ENCODE measurements around the gene KCNQ2.

KCNQ2 gene

GRCh38 chr20:63475209-63475608 is 2.8 kb upstream of the KCNQ2 start:
- TF ChIP-seq CTCF (conservative IDR thresholded peaks at IDR 0.05; ENCODE audit: low read length) = no peak
- H3K4me3 ChIP-seq (ENCODE audit: low read length) = no peak overlapping the region
- DNase-seq (ENCODE audit: low read depth) = peak; percentile 19

DNA sequence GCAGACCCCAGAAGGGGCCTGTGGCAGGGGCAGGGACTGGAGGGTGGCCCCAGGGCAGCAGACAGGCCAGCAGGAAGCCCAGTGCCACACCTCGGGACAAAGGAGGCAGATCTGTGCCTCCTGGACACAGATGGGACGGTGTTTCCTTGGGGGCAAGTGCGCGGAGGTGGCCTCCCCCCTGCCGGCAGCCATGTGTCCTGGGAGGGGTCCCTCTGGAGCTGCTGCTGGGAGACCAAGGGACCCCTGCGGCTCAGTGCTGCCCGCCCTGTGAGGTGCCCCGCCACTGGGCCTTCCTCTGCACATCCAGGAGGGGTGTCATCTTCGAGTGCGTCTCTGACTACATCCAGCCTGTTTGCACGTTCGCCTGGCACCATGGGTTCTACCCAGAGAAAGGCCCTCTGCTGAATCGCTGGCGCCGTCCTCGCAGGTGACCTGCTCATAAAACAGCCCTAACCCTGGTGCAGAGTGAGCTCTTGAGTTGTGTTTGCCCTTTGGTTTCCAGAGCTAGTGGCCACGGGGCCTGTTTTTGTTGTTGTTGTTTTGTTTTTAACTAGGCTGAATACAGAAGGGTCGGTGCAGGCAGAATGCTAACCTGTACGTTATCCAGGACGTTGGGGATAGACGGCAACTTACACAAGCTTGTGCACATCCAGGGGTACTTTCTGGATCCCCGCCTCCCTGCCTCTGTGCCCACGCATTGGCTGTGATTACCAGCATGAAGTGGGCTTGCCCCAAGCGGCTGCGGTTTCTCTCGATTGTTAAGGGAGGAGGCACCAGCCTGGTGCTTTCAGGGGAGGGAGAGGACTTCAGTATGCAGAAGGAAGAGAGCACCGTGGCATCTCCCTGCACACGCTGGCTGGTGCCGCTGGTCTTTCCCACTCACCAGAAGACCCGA is 1.3 kb upstream of the KCNQ2 start:
- no peak for TF ChIP-seq CTCF (conservative IDR thresholded peaks at IDR 0.05; ENCODE audit: low read length)

DNA sequence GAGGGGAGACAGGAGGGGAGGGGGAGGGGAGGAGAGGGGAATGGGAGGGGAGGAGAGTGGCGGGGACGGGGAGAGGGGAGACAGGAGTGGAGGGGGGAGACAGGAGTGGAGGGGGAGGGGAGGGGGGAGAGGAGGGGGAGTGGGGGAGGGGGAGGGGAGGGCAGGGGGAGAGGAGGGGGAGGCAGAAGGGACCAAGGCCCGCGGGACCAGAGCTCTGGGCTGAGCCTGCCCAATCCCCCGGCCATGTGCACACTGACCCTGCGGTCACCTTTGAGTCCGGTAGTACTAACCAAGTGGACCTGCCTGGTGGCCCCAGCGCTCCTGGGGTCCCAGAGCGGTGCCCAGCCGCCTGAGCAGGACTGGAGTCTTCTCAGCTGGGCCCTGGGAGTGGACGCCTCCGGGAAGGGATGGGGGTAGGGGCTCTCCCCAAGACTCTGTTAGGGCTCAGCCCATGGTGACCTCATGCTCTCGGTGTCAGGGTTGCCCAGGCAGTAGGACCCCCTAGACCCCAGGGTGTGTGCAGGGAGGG is 471 bp upstream of the KCNQ2 start:
- no peak for DNase-seq (ENCODE audit: low read depth)
- TF ChIP-seq CTCF (conservative IDR thresholded peaks at IDR 0.05; ENCODE audit: low read length) = no peak
- H3K4me3 ChIP-seq (ENCODE audit: low read length) = no peak overlapping the region

More for the DNA sequence above, 1.3 kb upstream of the KCNQ2 start:
- DNase-seq (ENCODE audit: low read depth) = no peak
- no peak overlapping the region for H3K4me3 ChIP-seq (ENCODE audit: low read length)

DNA sequence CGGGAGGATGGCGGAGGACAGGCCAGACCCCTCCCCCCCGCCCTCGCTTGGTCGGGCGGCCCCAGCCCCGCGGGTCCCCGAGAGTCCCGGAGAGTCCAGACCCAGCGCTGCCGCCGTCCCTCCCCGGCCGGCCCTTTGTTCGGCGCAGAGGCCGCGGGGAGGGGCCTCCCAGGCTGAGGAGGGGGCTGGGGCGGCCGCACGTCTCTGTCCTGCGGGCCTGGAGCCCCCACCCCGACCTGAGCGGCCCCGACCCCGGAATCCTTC is 806 bp downstream of the KCNQ2 start:
- no peak for DNase-seq (ENCODE audit: low read depth)
- no peak for TF ChIP-seq CTCF (conservative IDR thresholded peaks at IDR 0.05; ENCODE audit: low read length)
- no peak overlapping the region for H3K4me3 ChIP-seq (ENCODE audit: low read length)

DNA sequence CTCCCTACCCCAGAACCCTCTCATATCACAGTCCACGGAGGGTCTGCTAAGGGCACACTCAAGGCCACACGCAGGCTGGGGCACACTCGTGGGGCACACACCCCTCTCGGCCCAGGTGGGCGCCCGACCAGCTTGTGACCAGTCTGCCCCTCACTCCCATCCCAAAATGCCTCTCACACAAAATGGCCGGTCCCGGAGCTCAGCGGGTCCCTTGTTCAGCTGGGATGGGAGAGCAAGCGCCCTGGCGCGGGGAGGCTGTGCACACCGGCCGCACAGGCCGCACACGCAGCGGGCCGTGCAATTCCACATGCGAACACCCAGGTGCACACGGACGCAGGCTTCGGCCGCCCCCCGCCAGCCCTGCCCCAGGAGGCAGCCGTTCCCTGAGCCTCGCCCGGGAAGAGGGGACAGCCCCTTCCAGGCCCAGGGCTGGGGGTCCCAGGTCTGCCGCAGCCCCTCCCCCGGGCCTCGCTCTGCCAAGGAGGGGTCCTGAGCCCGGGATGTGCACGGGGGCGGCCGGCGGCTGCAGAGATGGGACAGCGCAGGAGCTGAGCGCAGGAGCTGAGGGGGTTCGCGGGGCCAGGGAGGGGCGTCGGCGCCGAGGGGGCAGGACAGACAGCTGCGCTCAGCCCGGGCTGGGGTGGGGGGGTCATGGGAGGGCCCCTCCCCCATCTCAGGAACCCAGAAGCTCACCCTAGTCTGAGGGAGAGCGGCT is 1.3 kb downstream of the KCNQ2 start:
- DNase-seq (ENCODE audit: low read depth) = no peak
- H3K4me3 ChIP-seq (ENCODE audit: low read length) = no peak overlapping the region
- TF ChIP-seq CTCF (conservative IDR thresholded peaks at IDR 0.05; ENCODE audit: low read length) = no peak

GRCh38 chr20:63470410-63470809 is 2.0 kb downstream of the KCNQ2 start:
- DNase-seq (ENCODE audit: low read depth) = no peak
- no peak for TF ChIP-seq CTCF (conservative IDR thresholded peaks at IDR 0.05; ENCODE audit: low read length)
- H3K4me3 ChIP-seq (ENCODE audit: low read length) = no peak overlapping the region

DNA sequence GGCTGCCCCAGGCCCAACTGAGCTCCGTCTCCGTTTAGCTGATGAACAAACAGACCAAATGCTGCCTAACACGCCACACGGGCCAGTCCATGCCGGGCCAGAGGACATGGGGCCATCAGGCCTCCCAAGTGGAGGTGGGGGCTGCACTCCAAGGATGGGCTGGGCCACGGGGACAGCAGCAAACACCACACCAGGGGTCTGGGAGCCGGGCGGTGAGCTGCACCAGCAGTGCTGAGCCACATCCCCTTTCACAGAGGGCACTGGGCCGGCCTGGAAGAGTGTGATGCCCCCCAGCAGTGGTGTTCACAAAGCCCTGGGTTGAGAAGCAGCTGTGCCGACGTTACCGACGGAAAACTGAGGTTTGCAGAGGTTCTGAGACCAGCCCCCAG is 2.7 kb downstream of the KCNQ2 start:
- no peak overlapping the region for H3K4me3 ChIP-seq (ENCODE audit: low read length)
- TF ChIP-seq CTCF (conservative IDR thresholded peaks at IDR 0.05; ENCODE audit: low read length) = no peak
- DNase-seq (ENCODE audit: low read depth) = no peak

All from AG10803 (cell line).